GM23338 (cell line): Measurements from ENCODE around the gene GNB5. TPM values are rescaled to one million over a fixed set of nuclear protein-coding genes. Genes with fewer than 3 reads are reported as not detected.
A peak's percentile ranks its signal among the peaks of the same experiment; 100 is the strongest.

ENCODE experiments used
- ATAC-seq: fragments of 200-7000 bp; cut with Tn5 transposase; 3 replicates; pipeline ENCODE4 v1.9.1; 2020
- DNase-seq: peaks from one replicate; pipeline ENCODE4 v3.0.0-alpha.2; 2015; ENCODE audit warnings: low spot score
- H2AFZ ChIP-seq: fragments of 200-600 bp; sonication (generic); 2 replicates; pipeline ENCODE4 v1.8.0; 2016; ENCODE audit warnings: antibody characterized with exemption, mild to moderate bottlenecking, moderate library complexity
- H3F3A ChIP-seq: fragments of 200-600 bp; sonication (generic); replicated peaks from 2 replicates; pipeline ENCODE4 v1.8.0; 2017; ENCODE audit warnings: antibody characterized with exemption, mixed run types, low read depth
- H3K27ac ChIP-seq: fragments of 200-600 bp; sonication (generic); 2 replicates; pipeline ENCODE4 v1.6.1; 2016; ENCODE audit warnings: low read depth
- H3K27me3 ChIP-seq: fragments of 200-600 bp; sonication (generic); 2 replicates; pipeline ENCODE4 v1.8.0; 2016; ENCODE audit warnings: mild to moderate bottlenecking, mixed run types, moderate library complexity; ENCODE audit not compliant: insufficient read depth
- H3K36me3 ChIP-seq: fragments of 200-600 bp; sonication (generic); 2 replicates; pipeline ENCODE4 v1.8.0; 2016; ENCODE audit warnings: mild to moderate bottlenecking; ENCODE audit not compliant: insufficient read depth
- H3K4me1 ChIP-seq: fragments of 200-600 bp; sonication (generic); 2 replicates; pipeline ENCODE4 v1.8.0; 2016; ENCODE audit warnings: mild to moderate bottlenecking, moderate library complexity; ENCODE audit not compliant: insufficient read depth
- H3K4me2 ChIP-seq: fragments of 200-600 bp; sonication (generic); 2 replicates; pipeline ENCODE4 v1.7.1; 2017; ENCODE audit warnings: mixed run types
- H3K4me3 ChIP-seq: fragments of 200-600 bp; sonication (generic); 2 replicates; pipeline ENCODE4 v1.6.1; 2016; ENCODE audit warnings: mixed run types
- H3K79me2 ChIP-seq: fragments of 200-600 bp; sonication (generic); replicated peaks from 2 replicates; pipeline ENCODE4 v1.8.0; 2017; ENCODE audit warnings: mild to moderate bottlenecking; ENCODE audit not compliant: insufficient read depth
- H3K9me2 ChIP-seq: fragments of 200-600 bp; sonication (generic); 2 replicates; pipeline ENCODE4 v1.8.0; 2017; ENCODE audit not compliant: insufficient read depth
- H4K20me1 ChIP-seq: fragments of 200-600 bp; sonication (generic); replicated peaks from 2 replicates; pipeline ENCODE4 v1.8.0; 2017; ENCODE audit warnings: mild to moderate bottlenecking; ENCODE audit not compliant: insufficient read depth
- H3K27ac Mint-ChIP-seq: 2 replicates; pipeline ENCODE4 v1.8.0; 2020; ENCODE audit warnings: inconsistent platforms, mild to moderate bottlenecking, moderate library complexity, mixed read lengths
- H3K27me3 Mint-ChIP-seq: 3 replicates; pipeline ENCODE4 v1.8.0; 2022; ENCODE audit warnings: low read depth, mild to moderate bottlenecking, moderate library complexity, mixed read lengths, inconsistent platforms; ENCODE audit not compliant: insufficient read depth, poor library complexity
- H3K36me3 Mint-ChIP-seq: 3 replicates; pipeline ENCODE4 v1.8.0; 2021; ENCODE audit warnings: low read depth, mild to moderate bottlenecking, inconsistent platforms, moderate library complexity, mixed read lengths
- H3K4me1 Mint-ChIP-seq: 3 replicates; pipeline ENCODE4 v1.8.0; 2020; ENCODE audit warnings: mild to moderate bottlenecking, inconsistent platforms, mixed read lengths
- H3K4me3 Mint-ChIP-seq: 3 replicates; pipeline ENCODE4 v1.8.0; 2021; ENCODE audit warnings: moderate library complexity, mild to moderate bottlenecking, inconsistent platforms, mixed read lengths
- H3K9me3 Mint-ChIP-seq: 3 replicates; pipeline ENCODE4 v1.8.0; 2020; ENCODE audit warnings: moderate library complexity, mild to moderate bottlenecking, inconsistent platforms, mixed read lengths
- EZH2phosphoT487 ChIP-seq: fragments of 200-600 bp; sonication (generic); IDR thresholded peaks from one replicate; pipeline ENCODE4 v1.8.1; 2018; ENCODE audit warnings: antibody characterized with exemption; ENCODE audit not compliant: unreplicated experiment
- JUNB ChIP-seq: IDR thresholded peaks from one replicate; pipeline ENCODE4 v1.6.1; 2016; ENCODE audit warnings: antibody characterized with exemption; ENCODE audit not compliant: unreplicated experiment
- NANOG ChIP-seq: IDR thresholded peaks from 2 replicates; pipeline ENCODE4 v1.6.1; 2016; ENCODE audit warnings: antibody characterized with exemption, borderline replicate concordance
- POLR2AphosphoS5 ChIP-seq: IDR thresholded peaks from 2 replicates; pipeline ENCODE4 v1.6.1; 2016; ENCODE audit warnings: antibody characterized with exemption, low read depth
- STAT1 ChIP-seq: IDR thresholded peaks from one replicate; pipeline ENCODE4 v1.6.1; 2016; ENCODE audit warnings: antibody characterized with exemption; ENCODE audit not compliant: unreplicated experiment
- ZNF114 ChIP-seq: fragments of 250-450 bp; sonication (Bioruptor Pico); IDR thresholded peaks from 2 replicates; pipeline ENCODE4 v1.5.0; 2020; ENCODE audit warnings: mild to moderate bottlenecking, moderate library complexity
- ZNF331 ChIP-seq: fragments of 250-450 bp; sonication (Bioruptor Pico); IDR thresholded peaks from 2 replicates; pipeline ENCODE4 v1.5.0; 2020; ENCODE audit warnings: low read depth, mild to moderate bottlenecking, moderate library complexity
- polyA plus RNA-seq: library from polyadenylated mRNA; unstranded; fragments of >200 nt; fragmentation: Nextera tagmentation; extraction: Ambion mirVana; gene quantifications from 2 replicates; pipeline ENCODE4 v1.2.1, GENCODE V29; 2016
- total RNA-seq: library from RNA; depleted of rRNA; stranded (reverse); fragments of >200 nt; shearing (Covaris generic); gene quantifications from 2 replicates; pipeline ENCODE4 v1.2.3, GENCODE V29; 2014
- TF ChIP-seq, protein P1 (sequence below): fragments of 250-450 bp; sonication (Bioruptor Pico); IDR thresholded peaks from 2 replicates; pipeline ENCODE4 v1.5.0; 2020; ENCODE audit warnings: mild to moderate bottlenecking, moderate library complexity
- TF ChIP-seq, protein P2 (sequence below), 2 experiments: fragments of 200-600 bp in 1 of 2; sonication (generic) in 1 of 2; conservative IDR thresholded peaks; 2 replicates each; pipeline versions ENCODE4 v1.5.1 to v1.6.1; 2016 to 2017; ENCODE audit warnings: antibody characterized with exemption in 2 of 2, low read depth in 2 of 2, mild to moderate bottlenecking in 2 of 2, moderate library complexity in 1 of 2
- TF ChIP-seq, protein P3 (sequence below): IDR thresholded peaks from one replicate; pipeline ENCODE4 v1.6.1; 2018; ENCODE audit warnings: antibody characterized with exemption; ENCODE audit not compliant: unreplicated experiment
- TF ChIP-seq, protein P4 (sequence below): IDR thresholded peaks from 2 replicates; pipeline ENCODE4 v1.6.1; 2016; ENCODE audit warnings: antibody characterized with exemption

The GNB5 gene
- total and polyA plus RNA-seq, 2 experiments from 2014 or later, result 23.0 to 40.8 TPM

DNA sequence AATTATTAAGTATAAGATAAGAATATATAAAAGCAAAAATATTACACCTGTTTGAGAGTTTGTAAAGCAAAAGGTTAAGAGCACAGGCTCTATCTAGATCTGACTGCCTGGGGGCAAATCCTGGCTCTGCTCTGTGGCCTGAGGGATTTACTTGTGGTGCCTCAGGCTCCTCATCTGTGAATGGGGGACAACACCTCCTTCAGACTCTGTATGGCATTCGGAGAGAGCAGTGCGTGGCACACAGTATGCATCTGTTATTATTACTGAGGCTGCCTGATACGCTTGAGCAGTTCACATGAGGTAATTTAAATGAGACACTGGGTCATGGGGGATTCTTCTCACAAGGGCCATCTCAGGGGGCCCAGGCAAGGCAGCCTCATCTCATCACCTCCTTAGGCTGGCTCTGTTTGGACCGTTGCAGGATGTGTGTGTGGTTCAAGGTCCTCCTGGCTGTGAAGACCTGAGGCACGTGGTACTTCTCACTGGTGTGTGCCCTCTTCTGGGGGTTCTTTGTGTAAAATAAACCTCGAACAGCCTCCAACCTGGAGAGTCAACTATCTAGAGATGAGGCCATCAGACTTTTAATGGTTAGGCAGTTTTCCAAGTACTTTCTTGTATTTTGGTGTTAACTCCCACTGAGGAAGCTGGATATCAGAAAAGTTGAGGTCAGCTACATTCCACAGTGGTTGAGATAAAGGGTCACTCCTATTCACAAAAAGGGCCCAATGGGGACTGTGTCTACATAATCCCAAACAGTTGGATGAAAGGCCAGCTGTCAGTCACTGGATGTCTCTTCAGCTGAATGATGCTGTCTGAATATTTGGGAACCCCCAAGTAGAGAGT, 9.0 kb downstream of the GNB5 start (continued):
- TF ChIP-seq, protein P1, sequence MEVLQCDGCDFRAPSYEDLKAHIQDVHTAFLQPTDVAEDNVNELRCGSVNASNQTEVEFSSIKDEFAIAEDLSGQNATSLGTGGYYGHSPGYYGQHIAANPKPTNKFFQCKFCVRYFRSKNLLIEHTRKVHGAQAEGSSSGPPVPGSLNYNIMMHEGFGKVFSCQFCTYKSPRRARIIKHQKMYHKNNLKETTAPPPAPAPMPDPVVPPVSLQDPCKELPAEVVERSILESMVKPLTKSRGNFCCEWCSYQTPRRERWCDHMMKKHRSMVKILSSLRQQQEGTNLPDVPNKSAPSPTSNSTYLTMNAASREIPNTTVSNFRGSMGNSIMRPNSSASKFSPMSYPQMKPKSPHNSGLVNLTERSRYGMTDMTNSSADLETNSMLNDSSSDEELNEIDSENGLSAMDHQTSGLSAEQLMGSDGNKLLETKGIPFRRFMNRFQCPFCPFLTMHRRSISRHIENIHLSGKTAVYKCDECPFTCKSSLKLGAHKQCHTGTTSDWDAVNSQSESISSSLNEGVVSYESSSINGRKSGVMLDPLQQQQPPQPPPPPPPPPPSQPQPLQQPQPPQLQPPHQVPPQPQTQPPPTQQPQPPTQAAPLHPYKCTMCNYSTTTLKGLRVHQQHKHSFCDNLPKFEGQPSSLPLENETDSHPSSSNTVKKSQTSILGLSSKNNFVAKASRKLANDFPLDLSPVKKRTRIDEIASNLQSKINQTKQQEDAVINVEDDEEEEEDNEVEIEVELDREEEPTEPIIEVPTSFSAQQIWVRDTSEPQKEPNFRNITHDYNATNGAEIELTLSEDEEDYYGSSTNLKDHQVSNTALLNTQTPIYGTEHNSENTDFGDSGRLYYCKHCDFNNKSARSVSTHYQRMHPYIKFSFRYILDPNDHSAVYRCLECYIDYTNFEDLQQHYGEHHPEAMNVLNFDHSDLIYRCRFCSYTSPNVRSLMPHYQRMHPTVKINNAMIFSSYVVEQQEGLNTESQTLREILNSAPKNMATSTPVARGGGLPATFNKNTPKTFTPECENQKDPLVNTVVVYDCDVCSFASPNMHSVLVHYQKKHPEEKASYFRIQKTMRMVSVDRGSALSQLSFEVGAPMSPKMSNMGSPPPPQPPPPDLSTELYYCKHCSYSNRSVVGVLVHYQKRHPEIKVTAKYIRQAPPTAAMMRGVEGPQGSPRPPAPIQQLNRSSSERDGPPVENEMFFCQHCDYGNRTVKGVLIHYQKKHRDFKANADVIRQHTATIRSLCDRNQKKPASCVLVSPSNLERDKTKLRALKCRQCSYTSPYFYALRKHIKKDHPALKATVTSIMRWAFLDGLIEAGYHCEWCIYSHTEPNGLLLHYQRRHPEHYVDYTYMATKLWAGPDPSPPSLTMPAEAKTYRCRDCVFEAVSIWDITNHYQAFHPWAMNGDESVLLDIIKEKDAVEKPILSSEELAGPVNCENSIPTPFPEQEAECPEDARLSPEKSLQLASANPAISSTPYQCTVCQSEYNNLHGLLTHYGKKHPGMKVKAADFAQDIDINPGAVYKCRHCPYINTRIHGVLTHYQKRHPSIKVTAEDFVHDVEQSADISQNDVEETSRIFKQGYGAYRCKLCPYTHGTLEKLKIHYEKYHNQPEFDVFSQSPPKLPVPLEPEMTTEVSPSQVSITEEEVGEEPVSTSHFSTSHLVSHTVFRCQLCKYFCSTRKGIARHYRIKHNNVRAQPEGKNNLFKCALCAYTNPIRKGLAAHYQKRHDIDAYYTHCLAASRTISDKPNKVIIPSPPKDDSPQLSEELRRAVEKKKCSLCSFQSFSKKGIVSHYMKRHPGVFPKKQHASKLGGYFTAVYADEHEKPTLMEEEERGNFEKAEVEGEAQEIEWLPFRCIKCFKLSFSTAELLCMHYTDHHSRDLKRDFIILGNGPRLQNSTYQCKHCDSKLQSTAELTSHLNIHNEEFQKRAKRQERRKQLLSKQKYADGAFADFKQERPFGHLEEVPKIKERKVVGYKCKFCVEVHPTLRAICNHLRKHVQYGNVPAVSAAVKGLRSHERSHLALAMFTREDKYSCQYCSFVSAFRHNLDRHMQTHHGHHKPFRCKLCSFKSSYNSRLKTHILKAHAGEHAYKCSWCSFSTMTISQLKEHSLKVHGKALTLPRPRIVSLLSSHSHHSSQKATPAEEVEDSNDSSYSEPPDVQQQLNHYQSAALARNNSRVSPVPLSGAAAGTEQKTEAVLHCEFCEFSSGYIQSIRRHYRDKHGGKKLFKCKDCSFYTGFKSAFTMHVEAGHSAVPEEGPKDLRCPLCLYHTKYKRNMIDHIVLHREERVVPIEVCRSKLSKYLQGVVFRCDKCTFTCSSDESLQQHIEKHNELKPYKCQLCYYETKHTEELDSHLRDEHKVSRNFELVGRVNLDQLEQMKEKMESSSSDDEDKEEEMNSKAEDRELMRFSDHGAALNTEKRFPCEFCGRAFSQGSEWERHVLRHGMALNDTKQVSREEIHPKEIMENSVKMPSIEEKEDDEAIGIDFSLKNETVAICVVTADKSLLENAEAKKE (CRISPR knock-in tag), result no peak
- no peak for TF ChIP-seq JUNB
- TF ChIP-seq ZNF114 (CRISPR knock-in tag), result no peak
- no peak for TF ChIP-seq STAT1
- TF ChIP-seq, protein P2, sequence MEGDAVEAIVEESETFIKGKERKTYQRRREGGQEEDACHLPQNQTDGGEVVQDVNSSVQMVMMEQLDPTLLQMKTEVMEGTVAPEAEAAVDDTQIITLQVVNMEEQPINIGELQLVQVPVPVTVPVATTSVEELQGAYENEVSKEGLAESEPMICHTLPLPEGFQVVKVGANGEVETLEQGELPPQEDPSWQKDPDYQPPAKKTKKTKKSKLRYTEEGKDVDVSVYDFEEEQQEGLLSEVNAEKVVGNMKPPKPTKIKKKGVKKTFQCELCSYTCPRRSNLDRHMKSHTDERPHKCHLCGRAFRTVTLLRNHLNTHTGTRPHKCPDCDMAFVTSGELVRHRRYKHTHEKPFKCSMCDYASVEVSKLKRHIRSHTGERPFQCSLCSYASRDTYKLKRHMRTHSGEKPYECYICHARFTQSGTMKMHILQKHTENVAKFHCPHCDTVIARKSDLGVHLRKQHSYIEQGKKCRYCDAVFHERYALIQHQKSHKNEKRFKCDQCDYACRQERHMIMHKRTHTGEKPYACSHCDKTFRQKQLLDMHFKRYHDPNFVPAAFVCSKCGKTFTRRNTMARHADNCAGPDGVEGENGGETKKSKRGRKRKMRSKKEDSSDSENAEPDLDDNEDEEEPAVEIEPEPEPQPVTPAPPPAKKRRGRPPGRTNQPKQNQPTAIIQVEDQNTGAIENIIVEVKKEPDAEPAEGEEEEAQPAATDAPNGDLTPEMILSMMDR (conservative IDR thresholded peaks at IDR 0.05; ENCODE audit: low read depth in 2 of 2), result no peak

DNA sequence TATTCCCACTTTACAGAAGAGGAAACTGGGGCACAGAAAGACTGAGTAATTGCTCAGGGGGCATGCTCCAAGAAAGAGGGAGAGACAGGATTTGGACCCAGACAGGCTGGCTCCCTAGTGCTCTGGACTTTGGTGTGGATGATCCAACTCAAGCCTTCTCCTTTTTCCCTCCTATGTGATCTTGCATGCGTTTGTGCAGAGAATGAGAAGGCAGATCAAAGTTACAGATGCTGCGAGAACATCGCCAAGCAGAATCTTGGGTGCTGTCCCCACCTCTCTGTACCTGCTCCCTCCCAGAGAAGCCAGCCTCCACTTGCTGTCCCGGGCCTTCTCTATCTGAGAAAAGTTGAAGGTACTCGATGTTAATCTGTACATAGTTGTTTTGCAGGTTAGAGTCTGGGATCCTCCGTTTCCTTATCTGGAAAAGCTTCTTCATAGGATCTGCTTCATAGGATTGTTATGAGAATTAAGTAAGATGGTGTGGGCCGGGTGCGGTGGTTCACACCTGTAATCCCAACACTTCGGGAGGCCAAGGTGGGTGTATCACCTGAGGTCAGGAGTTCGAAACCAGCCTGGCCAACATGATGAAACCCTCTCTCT, 10.2 kb downstream of the GNB5 start:
- H3K27me3 ChIP-seq, result peaks cover 21% of the 10 kb centered on the region
- peak overlapping the region; percentile 62 for H3K4me3 ChIP-seq
- Mint-ChIP-seq H3K4me1 (peaks cover 27% of the 10 kb centered on the region), H3K9me3 (no peaks in the 10 kb centered on the region), H3K36me3 (no peaks in the 10 kb centered on the region), H3K27ac (no peak overlapping the region), H3K27me3 (peaks cover 23% of the 10 kb centered on the region), H3K4me3 (peak overlapping the region; percentile 84)
- peaks cover 23% of the 10 kb centered on the region for H3K79me2 ChIP-seq
- DNase-seq, result no peak
- H2AFZ ChIP-seq, result peak overlapping the region; percentile 99
- H3K4me2 ChIP-seq, result peak overlapping the region; percentile 80
- H3F3A ChIP-seq, result peaks cover 11% of the 10 kb centered on the region; the same call in 1 of the 2 replicates
- no peak for ATAC-seq
- H3K9me2 ChIP-seq, result no peaks in the 10 kb centered on the region
- H3K36me3 ChIP-seq, result no peaks in the 10 kb centered on the region
- peaks cover 10% of the 10 kb centered on the region for H3K4me1 ChIP-seq
- H3K27ac ChIP-seq, result no peak overlapping the region
- peaks cover 6% of the 10 kb centered on the region for H4K20me1 ChIP-seq
- TF ChIP-seq NANOG (no peak), POLR2AphosphoS5 (no peak), JUNB (no peak), ZNF331 (CRISPR knock-in tag) (no peak), STAT1 (no peak), EZH2phosphoT487 (no peak)
- TF ChIP-seq, protein P3, sequence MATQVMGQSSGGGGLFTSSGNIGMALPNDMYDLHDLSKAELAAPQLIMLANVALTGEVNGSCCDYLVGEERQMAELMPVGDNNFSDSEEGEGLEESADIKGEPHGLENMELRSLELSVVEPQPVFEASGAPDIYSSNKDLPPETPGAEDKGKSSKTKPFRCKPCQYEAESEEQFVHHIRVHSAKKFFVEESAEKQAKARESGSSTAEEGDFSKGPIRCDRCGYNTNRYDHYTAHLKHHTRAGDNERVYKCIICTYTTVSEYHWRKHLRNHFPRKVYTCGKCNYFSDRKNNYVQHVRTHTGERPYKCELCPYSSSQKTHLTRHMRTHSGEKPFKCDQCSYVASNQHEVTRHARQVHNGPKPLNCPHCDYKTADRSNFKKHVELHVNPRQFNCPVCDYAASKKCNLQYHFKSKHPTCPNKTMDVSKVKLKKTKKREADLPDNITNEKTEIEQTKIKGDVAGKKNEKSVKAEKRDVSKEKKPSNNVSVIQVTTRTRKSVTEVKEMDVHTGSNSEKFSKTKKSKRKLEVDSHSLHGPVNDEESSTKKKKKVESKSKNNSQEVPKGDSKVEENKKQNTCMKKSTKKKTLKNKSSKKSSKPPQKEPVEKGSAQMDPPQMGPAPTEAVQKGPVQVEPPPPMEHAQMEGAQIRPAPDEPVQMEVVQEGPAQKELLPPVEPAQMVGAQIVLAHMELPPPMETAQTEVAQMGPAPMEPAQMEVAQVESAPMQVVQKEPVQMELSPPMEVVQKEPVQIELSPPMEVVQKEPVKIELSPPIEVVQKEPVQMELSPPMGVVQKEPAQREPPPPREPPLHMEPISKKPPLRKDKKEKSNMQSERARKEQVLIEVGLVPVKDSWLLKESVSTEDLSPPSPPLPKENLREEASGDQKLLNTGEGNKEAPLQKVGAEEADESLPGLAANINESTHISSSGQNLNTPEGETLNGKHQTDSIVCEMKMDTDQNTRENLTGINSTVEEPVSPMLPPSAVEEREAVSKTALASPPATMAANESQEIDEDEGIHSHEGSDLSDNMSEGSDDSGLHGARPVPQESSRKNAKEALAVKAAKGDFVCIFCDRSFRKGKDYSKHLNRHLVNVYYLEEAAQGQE, result no peak
- TF ChIP-seq, protein P4, sequence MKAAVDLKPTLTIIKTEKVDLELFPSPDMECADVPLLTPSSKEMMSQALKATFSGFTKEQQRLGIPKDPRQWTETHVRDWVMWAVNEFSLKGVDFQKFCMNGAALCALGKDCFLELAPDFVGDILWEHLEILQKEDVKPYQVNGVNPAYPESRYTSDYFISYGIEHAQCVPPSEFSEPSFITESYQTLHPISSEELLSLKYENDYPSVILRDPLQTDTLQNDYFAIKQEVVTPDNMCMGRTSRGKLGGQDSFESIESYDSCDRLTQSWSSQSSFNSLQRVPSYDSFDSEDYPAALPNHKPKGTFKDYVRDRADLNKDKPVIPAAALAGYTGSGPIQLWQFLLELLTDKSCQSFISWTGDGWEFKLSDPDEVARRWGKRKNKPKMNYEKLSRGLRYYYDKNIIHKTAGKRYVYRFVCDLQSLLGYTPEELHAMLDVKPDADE, result no peak
